ENCODE results near the gene TMOD1.

GRCh38 chr9:97503862-97504210 lies 2.4 kb downstream of the TMOD1 start:
- no peak for TF ChIP-seq CTCF (IDR thresholded peaks at IDR 0.05)
- TF ChIP-seq POLR2A (IDR thresholded peaks at IDR 0.05), result no peak

Data from thyroid gland (tissue), 4 donors.